CD14-positive monocyte (primary cell): ENCODE measurements around the gene EXOSC10. TPM values are rescaled to one million over a fixed set of nuclear protein-coding genes. Genes with fewer than 3 reads are reported as not detected.
A peak's percentile ranks its signal among the peaks of the same experiment; 100 is the strongest.
"Not testable (repeated sequence)": the region's sequence is repeated elsewhere in the genome, so short reads cannot be mapped to it uniquely, and the experiment has no call there.

Experiments
- DNase-seq, 3 donors: peaks; one replicate each; pipeline ENCODE4 v3.0.0-alpha.2; 2011 to 2022
- H2AFZ ChIP-seq: 2 replicates; pipeline ENCODE4 v1.6.0; 2012; ENCODE audit warnings: mild to moderate bottlenecking, low read depth, low read length, inconsistent platforms; ENCODE audit not compliant: insufficient read depth, poor library complexity, severe bottlenecking
- H3K27ac ChIP-seq, 2 donors: 1 replicate in 1 of 2; 2 replicates in 1 of 2; pipeline ENCODE4 v1.5.1; 2012 to 2013; ENCODE audit warnings: low read length in 2 of 2, control low read depth in 1 of 2, inconsistent platforms in 1 of 2, low read depth in 1 of 2, mild to moderate bottlenecking in 1 of 2
- H3K27me3 ChIP-seq, 2 donors: one replicate each; pipeline versions ENCODE4 v1.6.0 to v1.6.1; 2011 to 2013; ENCODE audit warnings: low read length in 2 of 2; ENCODE audit not compliant: control insufficient read depth in 2 of 2, insufficient read depth in 2 of 2
- H3K36me3 ChIP-seq, 2 donors: replicated peaks in 1 of 2; 1 replicate in 1 of 2; 2 replicates in 1 of 2; pipeline versions ENCODE4 v1.5.1 to v1.6.1; 2012 to 2013; ENCODE audit warnings: low read length in 2 of 2, control low read depth in 1 of 2, inconsistent platforms in 1 of 2, mild to moderate bottlenecking in 1 of 2; ENCODE audit not compliant: insufficient read depth in 2 of 2, control insufficient read depth in 1 of 2
- H3K4me1 ChIP-seq, 2 donors: 1 replicate in 1 of 2; 2 replicates in 1 of 2; pipeline versions ENCODE4 v1.5.1 to v1.6.1; 2012 to 2013; ENCODE audit warnings: low read length in 2 of 2, control low read depth in 1 of 2, inconsistent platforms in 1 of 2, mild to moderate bottlenecking in 1 of 2, moderate library complexity in 1 of 2; ENCODE audit not compliant: insufficient read depth in 2 of 2, control insufficient read depth in 1 of 2
- H3K4me2 ChIP-seq: replicated peaks from 2 replicates; pipeline ENCODE3; 2012; ENCODE audit warnings: low read length, moderate library complexity, mild to moderate bottlenecking; ENCODE audit not compliant: poor library complexity, severe bottlenecking; ENCODE audit errors: extremely low read depth
- H3K4me3 ChIP-seq, 3 experiments: fragments of 200-600 bp in 1 of 3; sonication (generic) in 1 of 3; replicated peaks in 1 of 3; 1 replicate in 2 of 3; 2 replicates in 1 of 3; pipeline ENCODE4 v1.5.1; 2011 to 2013; ENCODE audit warnings: low read length in 3 of 3, mild to moderate bottlenecking in 3 of 3, control low read depth in 2 of 3, low read depth in 2 of 3, inconsistent platforms in 1 of 3, moderate library complexity in 1 of 3
- H3K79me2 ChIP-seq: 2 replicates; pipeline ENCODE4 v1.6.0; 2012; ENCODE audit warnings: mild to moderate bottlenecking, control low read depth, inconsistent platforms, low read length, moderate library complexity; ENCODE audit not compliant: insufficient read depth
- H3K9ac ChIP-seq: 2 replicates; pipeline ENCODE4 v1.6.0; 2017; ENCODE audit warnings: low read length, mild to moderate bottlenecking; ENCODE audit not compliant: insufficient read depth, poor library complexity, severe bottlenecking
- H3K9me3 ChIP-seq, 2 donors: replicated peaks in 1 of 2; 1 replicate in 1 of 2; 2 replicates in 1 of 2; pipeline versions ENCODE4 v1.5.1 to v1.6.1; 2012 to 2013; ENCODE audit warnings: low read length in 2 of 2, control low read depth in 1 of 2; ENCODE audit not compliant: control insufficient read depth in 1 of 2, insufficient read depth in 1 of 2
- H4K20me1 ChIP-seq: 2 replicates; pipeline ENCODE4 v1.6.0; 2012; ENCODE audit warnings: mild to moderate bottlenecking, low read length, control low read depth, moderate library complexity; ENCODE audit not compliant: insufficient read depth
- H3K27ac Mint-ChIP-seq, 7 donors: one replicate each; pipeline ENCODE4 v1.8.0; 2020; ENCODE audit warnings: mild to moderate bottlenecking in 7 of 7, mixed read lengths in 7 of 7, moderate library complexity in 6 of 7, inconsistent platforms in 2 of 7
- H3K27me3 Mint-ChIP-seq, 3 donors: one replicate each; pipeline ENCODE4 v1.8.0; 2021 to 2022; ENCODE audit warnings: low read depth in 3 of 3, mild to moderate bottlenecking in 3 of 3, mixed read lengths in 3 of 3, moderate library complexity in 3 of 3, inconsistent platforms in 1 of 3
- H3K36me3 Mint-ChIP-seq, 2 donors: one replicate each; pipeline ENCODE4 v1.8.0; 2020; ENCODE audit warnings: mixed read lengths in 2 of 2, inconsistent platforms in 1 of 2, mild to moderate bottlenecking in 1 of 2
- H3K4me1 Mint-ChIP-seq: one replicate; pipeline ENCODE4 v1.8.0; 2020; ENCODE audit warnings: mild to moderate bottlenecking, mixed read lengths
- H3K4me3 Mint-ChIP-seq, 2 donors: one replicate each; pipeline ENCODE4 v1.8.0; 2020; ENCODE audit warnings: mild to moderate bottlenecking in 2 of 2, mixed read lengths in 2 of 2, moderate library complexity in 1 of 2
- H3K9me3 Mint-ChIP-seq, 7 donors: one replicate each; pipeline ENCODE4 v1.8.0; 2020 to 2022; ENCODE audit warnings: mixed read lengths in 7 of 7, mild to moderate bottlenecking in 6 of 7, moderate library complexity in 6 of 7, inconsistent platforms in 2 of 7
- CTCF ChIP-seq: fragments of 200-600 bp; IDR thresholded peaks from one replicate; pipeline ENCODE4 v1.8.0; 2022; ENCODE audit warnings: antibody characterized with exemption, mild to moderate bottlenecking
- WGBS: methylation state at CpG from one replicate; pipeline ENCODE4 v1.1.5; 2013; ENCODE audit warnings: missing lambda C conversion rate; ENCODE audit not compliant: insufficient coverage; 5-methylcytosine and 5-hydroxymethylcytosine counted together
- intact Hi-C, 2 donors: fragments of 100-400 bp; cut with micrococcal nuclease; formaldehyde crosslinking; loops; one replicate each; pipeline versions ENCODE4 v1.15.0 to v1.15.1; 2023
- polyA plus RNA-seq, 3 donors: library from polyadenylated mRNA; depleted of rRNA in 1 of 3; unstranded in 2 of 3; stranded (reverse) in 1 of 3; fragments of 300-500 nt in 2 of 3; fragments of >200 nt in 1 of 3; fragmentation: Illumina TruSeq in 2 of 3; gene quantifications; 1 replicate in 2 of 3; 2 replicates in 1 of 3; pipeline ENCODE4 v1.2.3, GENCODE V29; 2012 to 2021

The EXOSC10 gene
- polyA plus RNA-seq, 3 donors = 24.0 to 66.3 (median 27.4) TPM

- Histone ChIP-seq H3K27me3 (no peaks in the 10 kb centered on the region), H3K79me2 (peaks cover 45% of the 10 kb centered on the region), H3K4me3 (no peak overlapping the region), H2AFZ (no peak overlapping the region), H3K9me3 (no peaks in the 10 kb centered on the region), H3K4me1 (no peaks in the 10 kb centered on the region), H3K36me3 (peaks cover 89 to 97% of the 10 kb centered on the region in 2 donors), H3K9ac (no peak overlapping the region), H3K27ac (no peak overlapping the region), H3K4me2 (no peak overlapping the region), H4K20me1 (peaks cover 92% of the 10 kb centered on the region)
- no peak for DNase-seq
- intact Hi-C loops = loop anchor here in 1 of 2 donors (5.0 to 10.0 kb wide), 2 partner anchors 77 to 245 kb away; partner anchors contain the start of genes EXOSC10 and MTOR
- H3K4me3 Mint-ChIP-seq = no peak overlapping the region
- no peaks in the 10 kb centered on the region for H3K4me1 Mint-ChIP-seq
- no peak for TF ChIP-seq CTCF
- 100% methylated on average over 2 of the region's 7 CpGs for WGBS
- H3K27me3 Mint-ChIP-seq = peaks cover 0 to 5% (median 0%) of the 10 kb centered on the region in 3 donors
- H3K36me3 Mint-ChIP-seq = peaks cover 79 to 98% of the 10 kb centered on the region in 2 donors
- no peaks in the 10 kb centered on the region for H3K9me3 Mint-ChIP-seq
- peak overlapping the region in 1 of 7 donors; percentile 53 for H3K27ac Mint-ChIP-seq
These were observed 79.7 kb downstream of the EXOSC10 start for GRCh38 chr1:11019971-11020370.

- not testable (repeated sequence) for H2AFZ ChIP-seq, H3K4me3 Mint-ChIP-seq, DNase-seq, H3K9me3 ChIP-seq, H3K27me3 ChIP-seq, H3K9me3 Mint-ChIP-seq, H3K9ac ChIP-seq, H3K4me2 ChIP-seq, H3K27ac Mint-ChIP-seq, H3K27me3 Mint-ChIP-seq, H3K4me1 ChIP-seq, H3K4me1 Mint-ChIP-seq, H3K4me3 ChIP-seq, H3K27ac ChIP-seq
- Histone ChIP-seq H3K36me3 (peaks cover 89 to 97% of the 10 kb centered on the region in 2 donors), H3K79me2 (peaks cover 51% of the 10 kb centered on the region), H4K20me1 (peaks cover 92% of the 10 kb centered on the region)
- H3K36me3 Mint-ChIP-seq = peaks cover 79 to 98% of the 10 kb centered on the region in 2 donors
- 85% methylated on average over 2 of the region's 8 CpGs for WGBS
- intact Hi-C loops = loop anchor here in 1 of 2 donors (5.0 to 10.0 kb wide), 2 partner anchors 78 to 245 kb away; partner anchors contain the start of genes EXOSC10 and MTOR
These were observed 80.3 kb downstream of the EXOSC10 start for GRCh38 chr1:11019358-11019757.

Other genes starting within 250 kb of the EXOSC10 start
- gene TARDBP, start 87.2 kb downstream of the EXOSC10 start, polyA plus RNA-seq = 10 to 100 TPM; 49.4 to 79.5 (median 61.4) TPM
- gene MASP2, start 52.6 kb downstream of the EXOSC10 start, polyA plus RNA-seq = not detected
- 10 to 100 TPM; 23.2 to 43.2 (median 37.6) TPM for gene SRM, start 39.9 kb downstream of the EXOSC10 start, polyA plus RNA-seq
- not detected for gene ANGPTL7, start 89.5 kb upstream of the EXOSC10 start, polyA plus RNA-seq
- 10 to 100 TPM in 1 of 3 donors, 1 to 10 TPM in 2; 2.0 to 29.4 (median 3.3) TPM for gene MTOR, start 162.7 kb upstream of the EXOSC10 start, polyA plus RNA-seq
- gene UBIAD1, start 173.3 kb upstream of the EXOSC10 start, polyA plus RNA-seq = 10 to 100 TPM in 1 of 3 donors, 1 to 10 TPM in 2; 4.3 to 10.5 (median 9.8) TPM